SK-N-SH treated with all-trans-retinoic acid at 6 μM for 48 hours (cell line): ENCODE data around the gene TLL1.

Experiments used
- ATAC-seq: fragments of 200-7000 bp; cut with Tn5 transposase; 3 replicates; pipeline ENCODE4 v1.9.1; 2020; ENCODE audit warnings: mild to moderate bottlenecking, moderate library complexity
- ARNTL ChIP-seq: fragments of 450-650 bp; formaldehyde crosslinking; IDR thresholded peaks from 2 replicates; pipeline ENCODE4 v1.5.0; 2020; ENCODE audit warnings: low read depth, mild to moderate bottlenecking, moderate library complexity, borderline replicate concordance
- BACH2 ChIP-seq: fragments of 250-450 bp; sonication (Bioruptor Pico); IDR thresholded peaks from 2 replicates; pipeline ENCODE4 v1.9.0; 2021; ENCODE audit warnings: mild to moderate bottlenecking, borderline replicate concordance
- CREB5 ChIP-seq: fragments of 250-450 bp; sonication (Bioruptor Pico); IDR thresholded peaks from 2 replicates; pipeline ENCODE4 v1.5.1; 2020; ENCODE audit warnings: low read depth, mild to moderate bottlenecking, moderate library complexity
- CSDC2 ChIP-seq: fragments of 250-450 bp; sonication (Bioruptor Pico); IDR thresholded peaks from 2 replicates; pipeline ENCODE4 v1.5.0; 2020; ENCODE audit warnings: mild to moderate bottlenecking, moderate library complexity
- CSRNP3 ChIP-seq: fragments of 250-450 bp; sonication (Bioruptor Pico); IDR thresholded peaks from 2 replicates; pipeline ENCODE4 v1.5.1; 2021; ENCODE audit warnings: mild to moderate bottlenecking, moderate library complexity
- ESRRG ChIP-seq: fragments of 250-450 bp; sonication (Bioruptor Pico); IDR thresholded peaks from 2 replicates; pipeline ENCODE4 v1.6.1; 2021; ENCODE audit warnings: mild to moderate bottlenecking
- GLIS3 ChIP-seq: fragments of 250-450 bp; sonication (Bioruptor Pico); IDR thresholded peaks from 2 replicates; pipeline ENCODE4 v1.5.0; 2020; ENCODE audit warnings: mild to moderate bottlenecking, moderate library complexity
- ISL1 ChIP-seq: fragments of 250-450 bp; sonication (Bioruptor Pico); IDR thresholded peaks from 2 replicates; pipeline ENCODE4 v2.1.2; 2022; ENCODE audit warnings: mild to moderate bottlenecking, moderate library complexity
- OSR1 ChIP-seq: fragments of 250-450 bp; sonication (Bioruptor Pico); IDR thresholded peaks from 2 replicates; pipeline ENCODE4 v1.8.0; 2022; ENCODE audit warnings: moderate library complexity, mild to moderate bottlenecking, inconsistent platforms
- PPARA ChIP-seq: fragments of 250-450 bp; sonication (Bioruptor Pico); IDR thresholded peaks from 2 replicates; pipeline ENCODE4 v1.5.0; 2020; ENCODE audit warnings: mild to moderate bottlenecking, borderline replicate concordance
- RARB ChIP-seq: fragments of 250-450 bp; sonication (Bioruptor Pico); IDR thresholded peaks from 2 replicates; pipeline ENCODE4 v1.8.0; 2021; ENCODE audit warnings: mild to moderate bottlenecking, moderate library complexity
- SNAI2 ChIP-seq: fragments of 250-450 bp; sonication (Bioruptor Pico); IDR thresholded peaks from 2 replicates; pipeline ENCODE4 v1.5.0; 2020; ENCODE audit warnings: mild to moderate bottlenecking, moderate library complexity
- TCF4 ChIP-seq: fragments of 250-450 bp; sonication (Bioruptor Pico); IDR thresholded peaks from 2 replicates; pipeline ENCODE4 v1.8.0; 2021; ENCODE audit warnings: mild to moderate bottlenecking, moderate library complexity, borderline replicate concordance
- TOX ChIP-seq: fragments of 250-450 bp; sonication (Bioruptor Pico); IDR thresholded peaks from 2 replicates; pipeline ENCODE4 v1.8.0; 2021; ENCODE audit warnings: mild to moderate bottlenecking, moderate library complexity, borderline replicate concordance
- ZC3H10 ChIP-seq: fragments of 250-450 bp; sonication (Bioruptor Pico); IDR thresholded peaks from 2 replicates; pipeline ENCODE4 v1.5.1; 2021; ENCODE audit warnings: mild to moderate bottlenecking, moderate library complexity
- ZFP3 ChIP-seq: fragments of 250-450 bp; sonication (Bioruptor Pico); IDR thresholded peaks from 2 replicates; pipeline ENCODE4 v1.5.0; 2020; ENCODE audit warnings: mild to moderate bottlenecking, moderate library complexity
- ZFP30 ChIP-seq: fragments of 450-650 bp; formaldehyde crosslinking; IDR thresholded peaks from 2 replicates; pipeline ENCODE4 v1.5.0; 2022; ENCODE audit warnings: mild to moderate bottlenecking, moderate library complexity
- ZNF565 ChIP-seq: fragments of 450-650 bp; formaldehyde crosslinking; conservative IDR thresholded peaks from 2 replicates; pipeline ENCODE4 v1.5.0; 2020; ENCODE audit warnings: low read depth, mild to moderate bottlenecking, moderate library complexity
- ZNF70 ChIP-seq: fragments of 450-650 bp; formaldehyde crosslinking; IDR thresholded peaks from 2 replicates; pipeline ENCODE4 v1.5.0; 2020; ENCODE audit warnings: mild to moderate bottlenecking, moderate library complexity
- TF ChIP-seq, protein P1 (sequence below): fragments of 250-450 bp; sonication (Bioruptor Pico); IDR thresholded peaks from 2 replicates; pipeline ENCODE4 v1.8.0; 2021; ENCODE audit warnings: low read depth, mild to moderate bottlenecking, moderate library complexity, borderline replicate concordance
- TF ChIP-seq, protein P2 (sequence below): fragments of 250-450 bp; sonication (Bioruptor Pico); IDR thresholded peaks from 2 replicates; pipeline ENCODE4 v1.8.0; 2020; ENCODE audit warnings: mild to moderate bottlenecking, moderate library complexity, borderline replicate concordance

Gene TLL1

GRCh38 chr4:165927366-165927765 lies 54.3 kb downstream of the TLL1 start:
- no peak for TF ChIP-seq ZFP3
- no peak for TF ChIP-seq RARB
- TF ChIP-seq TOX (CRISPR knock-in tag), result no peak
- TF ChIP-seq OSR1 (CRISPR knock-in tag), result no peak
- ATAC-seq, result no peak

GRCh38 chr4:165927815-165928214 lies 54.8 kb downstream of the TLL1 start:
- TF ChIP-seq ZC3H10, result no peak
- TF ChIP-seq BACH2 (CRISPR knock-in tag), result no peak
- TF ChIP-seq ZFP3, result no peak
- TF ChIP-seq TOX (CRISPR knock-in tag), result no peak
- ATAC-seq, result no peak; the same call in 2 of the 3 replicates

- no peak for ATAC-seq
- no peak for TF ChIP-seq TCF4
- no peak for TF ChIP-seq CSDC2 (CRISPR knock-in tag)
- TF ChIP-seq, protein P1, sequence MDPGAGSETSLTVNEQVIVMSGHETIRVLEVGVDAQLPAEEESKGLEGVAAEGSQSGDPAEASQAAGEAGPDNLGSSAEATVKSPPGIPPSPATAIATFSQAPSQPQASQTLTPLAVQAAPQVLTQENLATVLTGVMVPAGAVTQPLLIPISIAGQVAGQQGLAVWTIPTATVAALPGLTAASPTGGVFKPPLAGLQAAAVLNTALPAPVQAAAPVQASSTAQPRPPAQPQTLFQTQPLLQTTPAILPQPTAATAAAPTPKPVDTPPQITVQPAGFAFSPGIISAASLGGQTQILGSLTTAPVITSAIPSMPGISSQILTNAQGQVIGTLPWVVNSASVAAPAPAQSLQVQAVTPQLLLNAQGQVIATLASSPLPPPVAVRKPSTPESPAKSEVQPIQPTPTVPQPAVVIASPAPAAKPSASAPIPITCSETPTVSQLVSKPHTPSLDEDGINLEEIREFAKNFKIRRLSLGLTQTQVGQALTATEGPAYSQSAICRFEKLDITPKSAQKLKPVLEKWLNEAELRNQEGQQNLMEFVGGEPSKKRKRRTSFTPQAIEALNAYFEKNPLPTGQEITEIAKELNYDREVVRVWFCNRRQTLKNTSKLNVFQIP (CRISPR knock-in tag), result no peak
- TF ChIP-seq ZFP3, result no peak
- no peak for TF ChIP-seq ZNF565 (CRISPR knock-in tag)
- TF ChIP-seq, protein P2, sequence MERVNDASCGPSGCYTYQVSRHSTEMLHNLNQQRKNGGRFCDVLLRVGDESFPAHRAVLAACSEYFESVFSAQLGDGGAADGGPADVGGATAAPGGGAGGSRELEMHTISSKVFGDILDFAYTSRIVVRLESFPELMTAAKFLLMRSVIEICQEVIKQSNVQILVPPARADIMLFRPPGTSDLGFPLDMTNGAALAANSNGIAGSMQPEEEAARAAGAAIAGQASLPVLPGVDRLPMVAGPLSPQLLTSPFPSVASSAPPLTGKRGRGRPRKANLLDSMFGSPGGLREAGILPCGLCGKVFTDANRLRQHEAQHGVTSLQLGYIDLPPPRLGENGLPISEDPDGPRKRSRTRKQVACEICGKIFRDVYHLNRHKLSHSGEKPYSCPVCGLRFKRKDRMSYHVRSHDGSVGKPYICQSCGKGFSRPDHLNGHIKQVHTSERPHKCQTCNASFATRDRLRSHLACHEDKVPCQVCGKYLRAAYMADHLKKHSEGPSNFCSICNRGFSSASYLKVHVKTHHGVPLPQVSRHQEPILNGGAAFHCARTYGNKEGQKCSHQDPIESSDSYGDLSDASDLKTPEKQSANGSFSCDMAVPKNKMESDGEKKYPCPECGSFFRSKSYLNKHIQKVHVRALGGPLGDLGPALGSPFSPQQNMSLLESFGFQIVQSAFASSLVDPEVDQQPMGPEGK (CRISPR knock-in tag), result no peak
- TF ChIP-seq CSRNP3 (CRISPR knock-in tag), result no peak
- TF ChIP-seq ZC3H10, result no peak
- no peak for TF ChIP-seq ZFP30
- TF ChIP-seq PPARA (CRISPR knock-in tag), result no peak
- TF ChIP-seq ZNF70 (CRISPR knock-in tag), result no peak
- TF ChIP-seq GLIS3 (CRISPR knock-in tag), result no peak
- no peak for TF ChIP-seq SNAI2 (CRISPR knock-in tag)
- no peak for TF ChIP-seq ARNTL (CRISPR knock-in tag)
- no peak for TF ChIP-seq BACH2 (CRISPR knock-in tag)
Observed at GRCh38 chr4:165928601-165929000, 55.6 kb downstream of the TLL1 start.

GRCh38 chr4:165929662-165930061 lies 56.6 kb downstream of the TLL1 start:
- ATAC-seq, result no peak
- no peak for TF ChIP-seq SNAI2 (CRISPR knock-in tag)
- TF ChIP-seq RARB, result no peak
- TF ChIP-seq OSR1 (CRISPR knock-in tag), result no peak
- no peak for TF ChIP-seq ESRRG (CRISPR knock-in tag)
- TF ChIP-seq ISL1 (CRISPR knock-in tag), result no peak
- no peak for TF ChIP-seq ZFP30
- TF ChIP-seq ZNF565 (CRISPR knock-in tag), result no peak
- TF ChIP-seq TCF4, result no peak
- TF ChIP-seq, protein P1 (CRISPR knock-in tag), result no peak
- no peak for TF ChIP-seq ARNTL (CRISPR knock-in tag)
- no peak for TF ChIP-seq CREB5 (CRISPR knock-in tag)
- TF ChIP-seq BACH2 (CRISPR knock-in tag), result no peak
- TF ChIP-seq, all 23 proteins: peak for 0
